GM23248 (cell line): ENCODE results near the gene HEXA.

Source experiments
- EZH2 ChIP-seq: fragments of 200-600 bp; sonication (generic); IDR thresholded peaks from 2 replicates; pipeline ENCODE4 v1.6.1; 2018; ENCODE audit warnings: antibody characterized with exemption, mild to moderate bottlenecking; ENCODE audit not compliant: insufficient read depth, poor library complexity, severe bottlenecking
- EZH2phosphoT487 ChIP-seq: fragments of 200-600 bp; sonication (generic); IDR thresholded peaks from 2 replicates; pipeline ENCODE4 v1.6.1; 2018; ENCODE audit warnings: antibody characterized with exemption, moderate library complexity, mild to moderate bottlenecking, low read depth; ENCODE audit not compliant: insufficient read depth

DNA sequence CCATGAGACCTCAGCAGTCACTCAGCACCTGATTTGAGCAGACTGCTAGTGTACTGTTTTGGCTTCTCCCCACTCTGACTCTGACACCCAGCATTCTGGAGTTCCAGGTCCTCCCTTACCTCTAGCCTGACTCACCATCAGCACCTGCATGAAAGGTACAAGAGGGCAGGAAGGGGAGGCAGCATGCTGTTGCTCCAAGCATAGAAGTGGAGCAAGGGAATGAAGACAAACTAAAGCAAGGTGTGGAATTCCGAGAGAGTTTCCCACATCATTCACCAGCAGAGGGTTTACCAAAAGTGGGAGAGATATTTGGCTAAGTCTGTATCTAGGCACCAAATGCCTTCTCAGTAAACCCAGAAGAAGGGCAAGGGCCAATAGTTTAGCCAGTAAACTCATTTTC lies 21.3 kb downstream of the HEXA start:
- TF ChIP-seq EZH2phosphoT487 (no peak), EZH2 (no peak)
